Renal cortical epithelial cell (primary cell): ENCODE results near the gene HOXA1. TPM values are rescaled to one million over a fixed set of nuclear protein-coding genes. Genes with fewer than 3 reads are reported as not detected.
A peak's percentile ranks its signal among the peaks of the same experiment; 100 is the strongest.

Experiments
- DNase-seq: peaks from one replicate; pipeline ENCODE4 v3.0.0-alpha.2; 2011; ENCODE audit warnings: low read depth
- total RNA-seq: library from RNA; depleted of rRNA; stranded (reverse); fragments of >200 nt; gene quantifications from 2 replicates; pipeline ENCODE4 v1.2.3, GENCODE V29; 2014

Gene HOXA1
- 1.0 and 1.8 TPM in 2 replicates for total RNA-seq

DNA sequence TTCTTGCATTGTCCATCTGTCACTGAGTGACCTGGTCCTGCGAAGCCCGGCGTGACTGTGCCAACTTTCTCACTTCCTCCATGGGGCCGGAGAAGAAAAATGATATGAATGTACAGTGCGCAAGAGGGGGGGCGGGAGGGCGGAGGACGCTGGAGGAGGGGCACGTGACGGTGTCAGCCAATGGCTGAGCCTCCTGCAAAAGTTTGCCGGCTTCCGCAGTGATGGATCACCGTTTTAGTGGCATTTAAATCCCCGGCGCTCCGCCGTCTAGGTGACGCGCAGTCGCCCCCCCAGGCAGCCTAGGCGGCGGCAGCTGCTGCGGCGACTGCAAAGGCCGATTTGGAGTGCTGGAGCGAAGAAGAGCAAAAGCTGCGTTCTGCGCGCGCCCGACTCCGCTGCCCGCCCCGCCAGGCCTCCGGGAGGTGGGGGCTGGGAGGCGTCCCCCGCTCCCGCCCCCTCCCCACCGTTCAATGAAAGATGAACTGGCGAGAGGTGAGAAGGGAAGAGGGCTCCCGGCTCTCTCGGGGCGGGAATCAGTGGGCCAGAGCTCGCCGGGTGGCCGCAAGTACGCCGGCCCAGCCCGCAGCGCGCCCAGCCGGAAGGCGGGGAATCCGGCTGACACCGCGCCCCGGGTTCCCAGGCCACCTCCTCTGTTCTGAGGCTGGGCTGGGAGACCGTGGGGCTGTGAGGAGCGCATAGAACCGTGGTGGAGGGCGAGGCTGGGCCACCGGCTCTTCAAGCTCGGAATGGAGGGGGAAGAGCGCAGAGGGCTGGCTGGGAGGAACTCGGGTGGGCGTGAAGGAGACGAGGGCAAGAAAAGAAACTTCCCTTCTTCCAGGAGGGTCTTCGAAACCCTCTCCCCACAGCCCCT is at the start of gene HOXA1:
TSS of gene HOXA1 (minus strand) at position 104 of the 871 bp plus-strand sequence. CDS start at position 16, 88 bp downstream.
- DNase-seq: peak; percentile 87

DNA sequence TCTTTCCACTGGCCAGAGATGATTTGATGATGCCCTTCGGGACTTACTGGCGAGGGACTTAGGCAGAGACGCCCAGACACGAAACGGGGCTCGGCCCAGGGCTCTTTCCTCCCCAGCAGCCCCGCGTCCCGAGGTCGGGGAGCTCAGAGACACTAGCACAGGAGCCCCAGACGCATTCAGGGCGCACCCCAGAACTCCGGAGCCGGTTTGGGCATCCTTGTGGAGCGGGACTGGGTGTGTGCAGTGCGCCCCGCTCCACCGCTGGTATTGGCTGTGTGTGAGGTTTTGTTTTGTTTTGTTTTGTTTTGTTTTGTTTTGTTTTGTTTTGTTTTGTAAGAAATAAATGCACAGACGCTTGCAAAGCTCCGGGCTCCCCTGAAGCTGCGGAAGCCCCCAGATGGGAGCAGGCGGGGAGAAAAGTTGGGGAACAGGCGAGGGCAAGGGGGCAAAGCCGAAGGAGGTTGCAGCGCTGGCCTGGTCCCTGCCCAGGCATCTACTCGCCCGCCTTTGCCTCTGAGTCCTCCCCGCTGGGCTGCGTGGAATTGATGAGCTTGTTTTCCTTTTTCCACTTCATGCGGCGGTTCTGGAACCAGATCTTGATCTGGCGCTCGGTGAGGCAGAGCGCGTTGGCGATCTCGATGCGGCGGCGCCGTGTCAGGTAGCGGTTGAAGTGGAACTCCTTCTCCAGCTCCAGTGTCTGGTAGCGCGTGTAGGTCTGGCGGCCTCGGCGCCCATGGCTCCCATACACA is 49.5 kb upstream of the HOXA1 start:
- DNase-seq: no peak

DNA sequence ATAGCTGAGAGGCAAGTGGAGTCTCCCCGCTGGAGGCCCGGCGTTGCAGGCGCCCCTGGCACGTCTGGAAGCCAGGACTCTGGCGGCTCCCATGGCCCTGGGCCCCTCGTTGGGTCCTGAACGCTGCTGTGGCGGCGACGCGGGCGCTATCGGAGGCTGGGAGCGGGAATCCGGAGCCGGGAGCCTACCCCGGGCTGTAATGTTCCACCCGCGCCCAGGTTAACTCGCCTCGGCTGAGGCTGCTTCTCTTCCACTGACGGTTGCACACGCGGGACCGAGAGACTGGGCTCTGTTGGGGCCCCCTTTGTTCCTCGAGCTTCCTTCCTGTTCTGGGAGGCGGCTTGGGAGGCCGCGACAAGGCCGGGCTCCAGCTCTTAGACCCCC is 49.0 kb upstream of the HOXA1 start:
- no peak for DNase-seq

DNA sequence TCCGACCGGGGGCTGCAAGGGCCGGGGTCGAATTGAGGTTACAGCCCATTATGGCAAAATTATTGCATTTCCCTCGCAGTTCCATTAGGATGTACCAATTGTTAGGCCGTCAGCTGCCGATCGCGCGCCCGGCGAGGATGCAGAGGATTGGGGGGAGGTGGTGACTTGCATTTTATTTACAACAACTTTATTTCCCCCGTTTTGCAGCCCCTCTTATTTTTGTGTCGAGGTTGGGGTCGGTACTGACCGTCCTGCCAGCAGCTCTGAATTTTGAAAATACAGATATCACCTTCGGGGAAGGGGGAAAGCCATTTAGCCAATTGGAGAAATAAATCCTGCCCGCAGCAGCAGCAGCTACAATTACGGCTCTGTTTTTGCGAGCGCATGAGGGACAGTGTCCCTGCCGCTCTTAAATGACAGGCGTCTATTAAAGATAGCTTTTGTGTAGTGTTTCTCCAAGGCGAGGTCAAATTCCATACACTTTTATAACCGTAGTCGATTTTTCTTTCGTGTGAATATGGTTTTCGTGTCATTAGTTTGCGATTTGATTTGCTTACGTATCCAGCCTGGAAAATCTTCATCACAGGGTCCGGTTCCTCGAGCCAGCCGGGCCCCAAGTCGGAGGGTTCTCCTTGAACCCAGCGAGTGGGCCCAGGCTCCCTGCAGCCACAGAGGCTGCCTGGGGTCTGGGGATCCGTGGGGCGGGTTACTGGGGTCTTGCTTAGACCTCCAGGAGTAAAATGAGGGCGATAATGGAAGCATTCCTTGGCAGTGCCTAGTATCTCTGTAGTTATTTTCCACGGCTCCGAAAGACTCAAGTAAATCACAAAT is 48.4 kb upstream of the HOXA1 start:
- DNase-seq: no peak

- peak; percentile 98 for DNase-seq
Measured at GRCh38 chr7:27143023-27143949, 47.5 kb upstream of the HOXA1 start, which contains the start of gene HOXA5. Gene HOXA5, minus strand, starts transcription at chr7:27143681. Its CDS starts 74 bp downstream, at chr7:27143607.

DNA sequence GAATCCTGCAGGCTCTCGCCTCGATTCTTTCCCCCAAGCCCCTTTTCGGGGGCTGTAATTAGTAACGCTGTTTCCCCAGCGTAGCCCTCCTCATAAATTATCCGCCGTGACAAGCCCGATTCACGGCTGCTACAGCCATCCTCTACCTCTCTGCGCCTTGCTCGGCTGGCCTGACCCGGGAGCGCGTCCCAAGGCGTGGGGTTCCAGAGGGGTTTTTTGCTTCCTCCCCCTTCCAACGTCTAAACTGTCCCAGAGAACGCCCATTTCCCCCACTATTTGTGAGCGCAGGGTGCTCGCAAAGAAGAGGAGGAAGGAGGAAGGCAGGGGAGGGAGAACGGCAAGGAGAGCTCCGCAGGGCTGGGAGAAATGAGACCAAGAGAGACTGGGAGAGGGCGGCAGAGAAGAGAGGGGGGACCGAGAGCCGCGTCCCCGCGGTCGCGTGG is 46.8 kb upstream of the HOXA1 start:
- no peak for DNase-seq

DNA sequence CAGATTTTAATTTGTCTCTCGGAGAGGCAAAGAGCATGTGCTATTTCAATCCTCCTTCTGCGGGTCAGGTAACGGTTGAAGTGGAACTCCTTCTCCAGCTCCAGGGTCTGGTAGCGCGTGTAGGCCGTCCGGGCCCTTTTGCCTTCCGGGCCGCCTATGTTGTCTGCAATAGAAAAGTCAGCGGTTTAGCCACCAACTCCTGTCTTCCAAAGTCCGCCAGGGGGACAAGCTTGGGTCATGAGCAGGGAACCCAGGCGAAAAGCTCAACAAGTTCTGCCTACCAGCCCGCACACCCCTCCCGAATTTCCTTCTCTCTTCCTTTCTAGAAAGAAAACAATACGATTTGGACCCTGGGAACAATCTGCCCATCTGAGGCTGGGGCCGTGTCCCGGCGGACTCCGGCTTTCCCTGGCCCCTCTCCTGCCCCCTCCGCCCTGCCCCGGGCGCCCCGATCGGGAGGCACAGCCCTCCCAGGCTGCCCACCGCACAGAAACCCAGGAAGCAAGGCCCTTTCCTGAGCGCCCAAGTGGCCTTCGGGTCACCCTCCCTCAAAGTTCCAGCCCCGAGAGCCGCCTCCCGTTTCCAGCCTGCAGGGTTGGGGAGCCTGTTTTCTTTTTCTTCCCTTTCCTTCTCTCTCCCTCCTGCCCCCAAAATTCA is 46.3 kb upstream of the HOXA1 start:
- DNase-seq: no peak

GRCh38 chr7:27141137-27141922 is 45.5 kb upstream of the HOXA1 start:
- DNase-seq: no peak

- DNase-seq: no peak
Measured at GRCh38 chr7:27140126-27140857, 44.5 kb upstream of the HOXA1 start.

GRCh38 chr7:27139334-27140125 is 43.7 kb upstream of the HOXA1 start:
- no peak for DNase-seq

- no peak for DNase-seq
Measured at GRCh38 chr7:27138985-27139333, 43.2 kb upstream of the HOXA1 start.

GRCh38 chr7:27138472-27138871 is 42.7 kb upstream of the HOXA1 start:
- no peak for DNase-seq

GRCh38 chr7:27137640-27138315 is 42.0 kb upstream of the HOXA1 start:
- DNase-seq: peak; percentile 92

- peak; percentile 94 for DNase-seq
Measured at GRCh38 chr7:27134392-27134791, 38.6 kb upstream of the HOXA1 start.

- DNase-seq: no peak
Measured at GRCh38 chr7:27133409-27134231, 37.8 kb upstream of the HOXA1 start.

- DNase-seq: no peak
Measured at GRCh38 chr7:27132978-27133377, 37.2 kb upstream of the HOXA1 start.

DNA sequence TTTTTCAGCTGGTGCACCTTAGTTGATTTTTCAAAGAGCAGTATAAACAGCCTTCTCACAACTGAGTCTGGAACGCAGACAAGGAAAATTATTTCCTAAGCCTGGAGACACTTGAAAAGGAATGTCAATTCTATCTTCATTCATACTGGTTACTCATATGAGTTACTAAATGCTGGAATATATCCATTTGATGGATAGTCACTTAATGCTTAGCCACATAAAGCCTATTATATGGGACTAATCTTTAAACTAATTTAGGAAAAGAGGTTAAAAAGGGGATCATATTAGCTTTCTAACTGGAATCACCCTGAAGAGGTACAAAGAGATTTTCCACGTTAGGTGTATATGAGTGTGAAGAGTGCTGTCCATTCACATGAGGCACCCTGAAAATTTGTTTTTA is 36.4 kb upstream of the HOXA1 start:
- no peak for DNase-seq
